HG03432 (cell line): ENCODE measurements around the gene UCKL1.
"Not testable (repeated sequence)": the region's sequence is repeated elsewhere in the genome, so short reads cannot be mapped to it uniquely, and the experiment has no call there.

Source experiments
- ATAC-seq: cut with Tn5 transposase; IDR thresholded peaks from one replicate; pipeline ENCODE4 v1.9.1; 2021; ENCODE audit warnings: mild to moderate bottlenecking, moderate library complexity; ENCODE audit not compliant: unreplicated experiment

UCKL1 gene

DNA sequence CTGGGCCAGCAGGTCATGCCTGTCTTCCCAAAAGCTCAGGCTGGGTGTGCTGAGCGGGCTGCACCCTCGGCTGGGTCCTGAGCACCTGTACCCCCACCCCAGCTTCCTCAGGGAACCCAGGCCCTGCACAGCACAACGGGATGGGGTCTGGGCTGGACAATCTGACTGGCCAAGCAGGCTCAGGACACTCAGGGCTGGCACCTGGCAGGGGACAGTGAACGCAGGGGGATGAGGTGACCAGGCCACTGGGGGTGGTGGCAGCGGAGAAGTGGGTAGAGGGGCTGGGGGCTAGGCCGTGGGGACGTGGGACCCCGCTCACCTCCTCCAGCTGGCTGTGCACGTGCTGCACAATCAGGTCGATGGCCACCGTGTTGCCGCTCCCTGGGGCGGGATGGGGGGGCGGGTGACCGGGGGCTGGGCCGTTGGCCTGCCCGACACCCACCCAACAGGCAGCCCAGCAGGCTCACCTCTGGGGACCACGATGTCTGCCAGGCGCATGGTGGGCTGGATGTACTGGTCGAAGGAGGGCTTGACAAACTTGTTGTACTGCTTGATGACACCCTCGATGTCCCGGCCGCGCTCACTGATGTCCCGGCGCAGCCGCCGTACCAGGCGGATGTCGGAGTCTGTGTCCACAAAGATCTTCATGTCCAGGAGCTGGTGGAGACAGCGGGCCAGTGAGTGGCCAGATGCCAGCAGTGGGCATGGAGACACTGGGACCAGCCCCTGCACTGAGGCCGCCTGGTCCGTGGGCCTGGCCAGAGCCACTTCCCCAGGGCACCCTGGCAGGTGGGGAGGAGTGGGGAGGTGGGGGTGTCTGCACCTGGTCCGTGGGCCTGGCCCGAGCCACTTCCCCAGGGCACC is 11.9 kb downstream of the UCKL1 start:
- ATAC-seq = no peak

DNA sequence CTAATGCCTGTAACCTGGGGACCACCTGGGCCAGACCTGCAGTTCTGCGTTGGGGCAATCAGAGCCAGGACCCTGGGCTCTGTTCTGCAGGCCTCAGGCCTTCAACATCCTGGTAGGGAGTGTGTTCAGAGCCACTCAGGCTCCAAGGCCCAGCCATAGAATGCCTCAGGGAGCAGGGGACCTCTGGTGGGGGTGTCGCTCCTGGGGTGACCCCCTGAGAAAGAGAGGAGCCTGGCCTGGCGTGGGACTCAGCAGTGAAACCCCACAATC is 12.5 kb downstream of the UCKL1 start:
- no peak for ATAC-seq

DNA sequence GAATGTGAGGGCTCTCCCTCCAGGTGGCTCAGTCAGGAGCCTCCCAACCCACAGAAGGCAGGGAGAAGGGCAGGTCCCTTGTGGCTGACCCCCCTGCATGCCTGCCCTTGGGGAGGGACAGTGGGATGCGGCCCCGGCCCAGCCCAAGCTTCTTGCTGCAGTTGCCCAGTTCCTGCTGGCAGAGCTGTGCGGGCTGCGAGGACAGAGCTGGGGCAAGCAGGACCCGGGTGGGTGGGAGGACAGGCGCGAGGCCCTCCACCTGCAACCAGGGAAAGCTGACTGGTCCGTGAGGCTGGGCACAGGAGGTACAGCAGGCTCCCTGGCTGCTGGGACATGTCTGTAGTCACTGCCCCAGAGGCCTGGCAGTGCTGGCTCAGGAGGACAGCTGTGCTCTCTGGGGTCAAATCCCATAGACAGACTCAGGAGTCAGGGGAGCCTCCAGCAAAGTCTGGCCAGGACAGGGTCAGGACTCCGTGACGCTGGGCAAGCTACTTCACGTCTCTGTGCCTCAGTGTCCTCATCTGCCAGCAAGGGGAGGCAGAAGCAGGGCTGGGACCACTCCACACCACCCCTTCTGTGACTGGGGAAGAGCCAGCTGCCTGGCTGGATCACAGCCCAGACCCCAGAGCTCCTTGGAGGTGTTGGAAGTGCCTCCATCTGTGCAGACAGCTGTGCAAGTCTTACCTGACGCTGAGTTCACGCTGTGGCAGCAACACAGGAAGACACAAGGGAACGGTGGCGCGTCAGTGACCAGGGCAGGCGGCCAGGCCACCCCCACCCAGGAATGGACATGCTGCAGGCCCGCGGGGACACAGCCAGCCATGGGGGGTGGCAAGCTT is 13.0 kb downstream of the UCKL1 start:
- no peak for ATAC-seq

DNA sequence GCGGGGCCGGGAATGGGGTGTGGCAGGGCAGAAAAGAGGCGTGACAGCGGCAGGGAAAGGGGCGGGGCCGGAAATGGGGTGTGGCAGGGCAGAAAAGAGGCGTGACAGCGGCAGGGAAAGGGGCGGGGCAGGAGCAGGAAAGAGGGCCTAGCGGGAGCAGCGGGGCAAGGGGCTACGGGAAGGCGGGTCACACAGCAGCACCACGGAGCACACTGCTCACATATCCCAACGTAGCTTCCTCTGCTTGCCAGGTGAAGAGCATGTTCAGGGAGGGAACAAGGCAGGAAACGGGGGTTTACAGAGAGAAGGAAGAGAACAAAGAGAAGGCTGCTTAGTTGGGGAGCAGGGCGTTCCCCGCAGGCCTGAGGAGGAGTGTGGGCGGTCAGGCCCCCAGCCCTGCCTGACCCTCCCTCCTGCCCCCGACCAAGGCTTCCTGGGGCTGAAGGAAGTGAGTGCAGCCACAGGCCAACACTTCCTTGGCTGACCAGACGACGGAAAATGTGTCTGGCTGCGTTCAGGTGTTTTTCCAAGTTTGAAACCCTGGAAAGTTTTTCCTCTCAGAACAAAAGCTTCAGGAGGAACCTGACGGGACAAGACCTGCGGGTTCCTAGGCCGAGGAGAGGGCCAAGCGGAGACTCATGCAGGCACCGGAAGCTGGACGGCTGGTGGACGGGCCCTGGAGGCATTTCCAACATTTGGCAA is 13.8 kb downstream of the UCKL1 start:
- no peak for ATAC-seq

DNA sequence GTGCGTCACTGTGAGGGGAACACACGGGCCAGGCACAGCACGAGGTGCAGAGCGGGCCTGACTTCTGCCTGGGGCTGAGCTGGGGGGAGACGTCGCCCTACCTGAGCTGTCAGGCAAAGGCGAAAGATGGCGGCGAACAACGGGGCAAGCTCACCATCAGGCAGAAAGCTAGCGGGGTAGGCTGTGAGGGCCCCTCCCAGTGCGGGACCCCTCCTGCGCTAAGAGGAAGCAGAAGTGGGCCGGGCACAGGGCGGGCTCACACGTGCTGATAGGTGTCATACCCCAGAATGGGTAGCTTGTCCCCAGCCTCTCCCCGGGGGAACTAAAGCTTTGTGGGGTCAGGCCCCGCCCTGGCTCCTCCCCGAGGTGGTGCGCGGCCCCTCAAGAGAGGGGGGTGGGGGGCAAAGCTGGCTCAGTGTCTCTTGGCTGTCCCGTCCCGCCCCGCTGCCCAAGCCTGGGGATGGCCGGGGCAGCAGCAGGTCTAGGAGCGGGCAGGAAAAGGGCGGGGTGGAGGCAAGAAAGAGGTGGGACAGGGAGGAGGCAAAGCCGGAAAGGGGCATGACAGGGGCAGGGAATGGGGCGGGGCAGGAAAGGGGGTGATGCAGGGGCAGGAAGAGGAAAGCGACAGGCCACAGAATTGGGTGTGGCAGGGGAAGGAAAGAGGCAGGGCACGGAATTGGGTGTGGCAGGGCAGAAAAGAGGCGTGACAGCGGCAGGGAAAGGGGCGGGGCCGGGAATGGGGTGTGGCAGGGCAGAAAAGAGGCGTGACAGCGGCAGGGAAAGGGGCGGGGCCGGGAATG is 14.7 kb downstream of the UCKL1 start:
- ATAC-seq = no peak

- no peak for ATAC-seq
Observed at GRCh38 chr20:63940472-63941266, 15.5 kb downstream of the UCKL1 start.

GRCh38 chr20:63940071-63940471 is 16.1 kb downstream of the UCKL1 start:
- no peak for ATAC-seq

- no peak for ATAC-seq
Observed at GRCh38 chr20:63939061-63939935, 16.9 kb downstream of the UCKL1 start.

DNA sequence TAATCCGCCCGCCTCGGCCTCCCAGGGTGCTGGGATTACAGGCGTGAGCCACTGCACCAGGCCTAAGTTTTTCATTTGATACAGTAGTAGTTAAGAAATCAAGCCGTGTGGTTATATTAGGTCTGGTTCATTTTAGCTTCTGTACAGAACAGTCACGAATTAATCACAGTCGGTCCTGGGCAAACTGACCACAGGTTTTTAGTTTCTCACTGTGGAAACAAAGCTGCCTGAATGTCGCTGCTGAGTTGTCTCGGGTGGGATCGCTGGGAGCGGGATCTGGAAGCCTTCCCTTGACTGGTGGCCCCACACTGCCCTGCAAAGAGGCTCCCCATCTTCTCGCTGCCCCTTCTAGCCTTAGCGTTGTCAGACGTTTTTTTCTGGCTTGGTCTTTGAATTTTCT is 18.6 kb downstream of the UCKL1 start:
- no peak for ATAC-seq

DNA sequence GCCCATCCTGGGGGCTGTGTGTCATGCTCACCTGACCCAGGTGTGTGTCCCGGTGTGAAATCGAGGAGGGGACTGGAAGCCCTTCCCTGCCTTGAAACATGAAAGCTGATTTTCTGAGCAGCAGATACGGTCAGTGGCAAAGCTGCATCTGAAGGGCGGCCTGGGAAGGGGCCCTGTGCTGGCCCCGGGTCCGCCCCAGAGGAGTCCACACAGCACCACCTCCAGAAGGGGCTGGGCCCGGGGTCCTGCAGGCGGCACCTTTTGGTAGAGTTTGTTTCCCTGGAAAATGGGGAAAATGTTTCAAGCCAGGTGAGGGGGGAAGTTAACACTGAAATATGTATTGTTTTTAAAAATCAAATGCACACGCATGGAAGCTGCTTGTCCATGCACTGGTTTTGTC is 20.8 kb downstream of the UCKL1 start:
- no peak for ATAC-seq

GRCh38 chr20:63934271-63935068 is 21.7 kb downstream of the UCKL1 start:
- no peak for ATAC-seq

GRCh38 chr20:63933646-63934045 is 22.6 kb downstream of the UCKL1 start:
- no peak for ATAC-seq

- no peak for ATAC-seq
Observed at GRCh38 chr20:63932606-63933160, 23.5 kb downstream of the UCKL1 start.

DNA sequence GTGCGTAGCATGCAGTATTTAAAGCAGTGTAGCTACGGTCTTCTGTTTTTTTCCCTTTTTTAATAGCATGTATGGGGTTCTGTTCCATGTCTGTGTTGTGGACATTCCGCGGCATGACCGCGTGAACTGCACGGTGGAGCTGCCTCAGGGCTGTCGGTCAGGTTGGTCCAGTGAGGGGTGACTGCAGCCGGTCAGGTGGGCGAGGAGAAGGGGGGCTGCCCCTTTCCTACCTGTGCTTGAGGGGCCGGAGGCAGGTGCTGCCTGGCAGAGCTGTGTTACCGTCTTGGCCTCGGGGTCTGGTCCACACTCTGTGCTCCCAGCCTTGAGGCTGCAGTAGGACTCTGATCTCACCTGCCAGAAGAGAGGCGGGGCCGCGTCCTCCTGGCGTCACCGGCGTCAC is 24.5 kb downstream of the UCKL1 start:
- ATAC-seq = no peak

DNA sequence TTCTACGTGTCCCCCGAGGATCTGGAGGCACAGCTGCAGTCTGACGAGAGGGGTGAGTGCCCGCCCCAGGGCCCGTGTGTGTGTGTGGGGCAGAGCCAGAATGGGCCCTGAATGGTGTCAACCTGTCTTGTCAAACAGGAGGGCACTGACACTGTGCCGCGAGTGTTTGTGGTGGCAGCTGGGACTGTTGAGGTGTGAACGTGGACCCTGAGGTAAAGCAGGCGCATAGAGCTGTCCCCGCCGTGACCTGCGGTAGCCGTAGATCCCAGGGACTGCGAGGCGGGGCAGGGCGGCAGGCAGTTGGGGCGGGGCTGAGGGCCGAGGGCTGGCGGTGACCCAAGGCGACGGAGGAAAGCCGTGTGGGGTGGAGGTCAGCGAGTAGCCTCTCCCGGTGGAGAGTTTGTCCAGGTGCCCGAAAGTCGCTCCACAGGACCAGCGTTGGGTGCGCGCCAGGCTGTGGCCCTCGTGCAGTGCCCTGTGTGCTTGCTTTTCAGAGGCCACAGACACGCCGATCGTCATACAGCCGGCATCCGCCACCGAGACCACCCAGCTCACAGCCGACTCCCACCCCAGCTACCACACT is 25.2 kb downstream of the UCKL1 start:
- no peak for ATAC-seq

DNA sequence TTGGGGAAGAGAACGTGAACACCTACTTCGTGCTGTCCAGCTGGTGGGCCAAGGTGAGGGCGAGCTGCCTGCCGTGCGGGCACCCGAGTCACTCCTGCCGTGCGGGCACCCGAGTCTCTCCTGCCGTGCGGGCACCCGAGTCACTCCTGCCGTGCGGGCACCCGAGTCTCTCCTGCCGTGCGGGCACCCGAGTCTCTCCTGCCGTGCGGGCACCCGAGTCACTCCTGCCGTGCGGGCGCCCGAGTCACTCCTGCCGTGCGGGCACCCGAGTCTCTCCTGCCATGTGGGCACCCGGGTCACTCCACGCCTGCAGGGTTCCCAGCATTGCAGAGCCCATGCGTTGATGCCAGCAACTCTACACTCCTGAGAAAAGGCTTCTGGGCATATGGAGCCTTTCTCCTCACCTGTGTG is 26.7 kb downstream of the UCKL1 start:
- ATAC-seq = not testable (repeated sequence)

DNA sequence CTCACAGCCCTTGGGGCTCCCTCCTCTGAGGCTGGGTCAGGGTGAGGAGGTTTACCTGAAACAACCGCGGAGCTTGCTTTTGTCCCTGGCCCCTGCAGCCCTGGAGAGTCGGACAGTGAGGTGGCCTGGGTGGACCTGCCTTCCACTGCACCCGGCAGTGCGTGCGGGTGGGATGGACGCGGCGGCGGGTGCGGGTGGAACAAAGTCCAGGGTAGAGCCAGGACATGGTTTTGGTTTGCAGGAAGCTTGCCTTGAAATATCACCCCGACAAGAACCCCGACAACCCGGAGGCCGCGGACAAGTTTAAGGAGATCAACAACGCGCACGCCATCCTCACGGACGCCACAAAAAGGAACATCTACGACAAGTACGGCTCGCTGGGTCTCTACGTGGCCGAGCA is 27.1 kb downstream of the UCKL1 start:
- no peak for ATAC-seq

DNA sequence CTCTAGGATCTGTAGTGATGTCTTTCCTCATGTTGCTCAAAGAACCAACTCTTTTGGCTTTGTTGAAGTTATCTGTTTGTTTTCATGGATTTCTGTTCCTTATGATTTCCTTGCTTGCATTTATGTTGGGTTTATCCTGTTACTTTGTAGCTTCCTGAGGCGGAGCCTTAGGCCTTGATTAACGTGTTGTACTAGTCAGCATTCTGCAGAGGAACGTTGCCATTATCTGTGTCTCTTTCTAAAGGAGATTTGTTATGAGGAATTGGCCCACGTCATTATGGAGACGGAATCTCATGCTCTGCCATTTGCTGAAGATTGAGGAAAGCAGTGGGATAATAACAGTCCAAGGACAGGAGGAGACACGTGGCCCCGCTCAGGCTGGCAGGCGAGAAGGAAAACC is 29.9 kb downstream of the UCKL1 start:
- no peak for ATAC-seq
